ENCODE measurements around the gene OXNAD1.

- no peak for TF ChIP-seq POLR2A (IDR thresholded peaks at IDR 0.05; ENCODE audit: low read length)
- no peak for TF ChIP-seq GATA1 (IDR thresholded peaks at IDR 0.05; ENCODE audit: low read depth, low read length)
These were observed 24.3 kb downstream of the OXNAD1 start for GRCh38 chr3:16289144-16289889.

All from erythroblast (primary cell).